Keratinocyte (primary cell): Measurements from ENCODE around the gene DENND1A. TPM values are rescaled to one million over a fixed set of nuclear protein-coding genes. Genes with fewer than 3 reads are reported as not detected.
A peak's percentile ranks its signal among the peaks of the same experiment; 100 is the strongest.

Experiments used
- DNase-seq: peaks from one replicate; pipeline ENCODE4 v3.0.0-alpha.2; 2011; ENCODE audit warnings: low read depth, missing footprints, low spot score
- FAIRE-seq: peaks from 2 replicates; lab custom pipeline; 2011; peaks lifted over from hg19 to GRCh38; lab: Jason Lieb, UNC
- H2AFZ ChIP-seq: 2 replicates; pipeline ENCODE4 v1.6.0; 2012; ENCODE audit warnings: low read length, control low read depth, inconsistent platforms; ENCODE audit not compliant: control insufficient read depth
- H3K27ac ChIP-seq: 2 replicates; pipeline ENCODE4 v1.5.1; 2011; ENCODE audit warnings: low read length; ENCODE audit not compliant: control insufficient read depth, insufficient read depth
- H3K27me3 ChIP-seq: 3 replicates; pipeline ENCODE4 v1.6.0; 2011; ENCODE audit warnings: low read length; ENCODE audit not compliant: control insufficient read depth, insufficient read depth; ENCODE audit errors: extremely low read depth
- H3K36me3 ChIP-seq, 2 experiments: 2 replicates in 1 of 2; 3 replicates in 1 of 2; pipeline ENCODE4 v1.5.1; 2011; ENCODE audit warnings: low read length in 2 of 2, mild to moderate bottlenecking in 1 of 2; ENCODE audit not compliant: control insufficient read depth in 2 of 2, insufficient read depth in 2 of 2; ENCODE audit errors: extremely low read depth in 1 of 2
- H3K4me1 ChIP-seq: 3 replicates; pipeline ENCODE4 v1.5.1; 2011; ENCODE audit warnings: low read length; ENCODE audit not compliant: control insufficient read depth, insufficient read depth; ENCODE audit errors: extremely low read depth
- H3K4me2 ChIP-seq: 3 replicates; pipeline ENCODE4 v1.6.0; 2011; ENCODE audit warnings: low read depth, low read length; ENCODE audit not compliant: control insufficient read depth, insufficient read depth; ENCODE audit errors: extremely low read depth
- H3K4me3 ChIP-seq, 3 experiments: fragments of 200-600 bp in 1 of 3; sonication (generic) in 1 of 3; 2 replicates in 2 of 3; 3 replicates in 1 of 3; pipeline ENCODE4 v1.5.1; 2011 to 2016; ENCODE audit warnings: low read length in 3 of 3, mild to moderate bottlenecking in 3 of 3, control low read depth in 2 of 3, inconsistent platforms in 1 of 3, low read depth in 1 of 3, mixed read lengths in 1 of 3, mixed run types in 1 of 3, moderate library complexity in 1 of 3; ENCODE audit not compliant: control insufficient read depth in 2 of 3, insufficient read depth in 2 of 3; ENCODE audit errors: extremely low read depth in 1 of 3
- H3K79me2 ChIP-seq: 2 replicates; pipeline ENCODE4 v1.6.0; 2012; ENCODE audit warnings: low read length; ENCODE audit not compliant: control insufficient read depth, insufficient read depth
- H3K9ac ChIP-seq: 3 replicates; pipeline ENCODE4 v1.6.0; 2011; ENCODE audit warnings: low read length; ENCODE audit not compliant: control insufficient read depth, insufficient read depth; ENCODE audit errors: extremely low read depth
- H3K9me1 ChIP-seq: 3 replicates; pipeline ENCODE4 v1.6.0; 2011; ENCODE audit warnings: low read length; ENCODE audit not compliant: control insufficient read depth, insufficient read depth; ENCODE audit errors: extremely low read depth
- H3K9me3 ChIP-seq: 2 replicates; pipeline ENCODE4 v1.5.1; 2012; ENCODE audit warnings: low read depth, low read length; ENCODE audit not compliant: control insufficient read depth
- H4K20me1 ChIP-seq: 3 replicates; pipeline ENCODE4 v1.6.0; 2011; ENCODE audit warnings: low read length; ENCODE audit not compliant: control insufficient read depth, insufficient read depth; ENCODE audit errors: extremely low read depth
- EZH2 ChIP-seq: IDR thresholded peaks from one replicate; pipeline ENCODE4 v1.6.1; 2012; ENCODE audit warnings: inconsistent platforms, mild to moderate bottlenecking, low read length, moderate library complexity
- dilution Hi-C: fragments of 300-500 bp; cut with MboI; formaldehyde crosslinking; loops from one replicate; pipeline ENCODE4 v1.7.0; 2020; ENCODE audit warnings: low sequenced_read_pairs; ENCODE audit not compliant: extremely low pct_ligation_motif_present
- polyA plus RNA-seq, 5 experiments: library from polyadenylated mRNA; depleted of rRNA in 3 of 5; stranded (reverse) in 3 of 5; stranded (forward) in 1 of 5; unstranded in 1 of 5; fragments of >200 nt; gene quantifications; 1 replicate in 1 of 5; 2 replicates in 3 of 5; 3 replicates in 1 of 5; pipeline versions ENCODE4 v1.2.1 to v1.2.3, GENCODE V29; 2011 to 2012; ENCODE audit warnings: missing spikeins in 2 of 5, low read depth in 1 of 5, low replicate concordance in 1 of 5
- TF ChIP-seq, protein P1 (sequence below), 3 experiments: IDR thresholded peaks in 1 of 3; conservative IDR thresholded peaks in 1 of 3; optimal IDR thresholded peaks in 1 of 3; 2 replicates in 2 of 3; 3 replicates in 1 of 3; pipeline versions ENCODE3 to v1.5.1; 2011; ENCODE audit warnings: low read length in 3 of 3, mild to moderate bottlenecking in 3 of 3, moderate library complexity in 2 of 3, control low read depth in 1 of 3, inconsistent platforms in 1 of 3; ENCODE audit not compliant: insufficient read depth in 2 of 3; ENCODE audit errors: extremely low read depth in 1 of 3

Gene DENND1A
- polyA plus RNA-seq, 1 donor (not counting 4 experiments of a cell fraction or from before 2014, with no cell fraction given) = 13.0 TPM

DNA sequence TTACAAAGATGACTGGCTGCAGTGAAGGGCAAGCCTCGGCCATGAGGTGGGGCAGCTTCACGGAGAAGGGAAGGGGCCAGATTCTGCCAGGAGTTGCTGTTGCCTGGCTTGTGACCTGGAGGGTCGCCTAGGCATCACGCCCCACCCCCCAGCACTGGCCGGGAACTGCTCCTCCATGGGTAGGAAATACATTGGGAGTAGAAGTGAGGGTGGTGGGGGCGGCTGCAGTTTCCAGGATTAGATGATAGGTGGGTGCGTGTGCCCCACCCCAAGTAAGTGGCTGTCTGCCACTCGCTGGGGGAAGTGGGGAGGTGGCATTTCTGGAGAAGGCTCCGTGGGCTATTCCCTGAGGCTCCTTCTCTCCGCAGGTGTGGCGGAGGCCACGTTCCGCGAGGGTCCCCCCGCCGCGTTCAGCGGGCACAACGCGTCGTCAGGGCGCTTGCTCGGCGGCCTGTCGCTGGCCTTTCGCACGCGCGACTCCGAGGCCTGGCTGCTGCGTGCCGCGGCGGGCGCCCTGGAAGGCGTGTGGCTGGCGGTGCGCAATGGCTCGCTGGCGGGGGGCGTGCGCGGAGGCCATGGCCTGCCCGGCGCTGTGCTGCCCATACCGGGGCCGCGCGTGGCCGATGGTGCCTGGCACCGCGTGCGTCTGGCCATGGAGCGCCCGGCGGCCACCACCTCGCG is 557.0 kb downstream of the DENND1A start:
- no peak for FAIRE-seq
- H3K27me3 ChIP-seq = peaks cover 68% of the 10 kb centered on the region
- dilution Hi-C loops = no loop called here

DNA sequence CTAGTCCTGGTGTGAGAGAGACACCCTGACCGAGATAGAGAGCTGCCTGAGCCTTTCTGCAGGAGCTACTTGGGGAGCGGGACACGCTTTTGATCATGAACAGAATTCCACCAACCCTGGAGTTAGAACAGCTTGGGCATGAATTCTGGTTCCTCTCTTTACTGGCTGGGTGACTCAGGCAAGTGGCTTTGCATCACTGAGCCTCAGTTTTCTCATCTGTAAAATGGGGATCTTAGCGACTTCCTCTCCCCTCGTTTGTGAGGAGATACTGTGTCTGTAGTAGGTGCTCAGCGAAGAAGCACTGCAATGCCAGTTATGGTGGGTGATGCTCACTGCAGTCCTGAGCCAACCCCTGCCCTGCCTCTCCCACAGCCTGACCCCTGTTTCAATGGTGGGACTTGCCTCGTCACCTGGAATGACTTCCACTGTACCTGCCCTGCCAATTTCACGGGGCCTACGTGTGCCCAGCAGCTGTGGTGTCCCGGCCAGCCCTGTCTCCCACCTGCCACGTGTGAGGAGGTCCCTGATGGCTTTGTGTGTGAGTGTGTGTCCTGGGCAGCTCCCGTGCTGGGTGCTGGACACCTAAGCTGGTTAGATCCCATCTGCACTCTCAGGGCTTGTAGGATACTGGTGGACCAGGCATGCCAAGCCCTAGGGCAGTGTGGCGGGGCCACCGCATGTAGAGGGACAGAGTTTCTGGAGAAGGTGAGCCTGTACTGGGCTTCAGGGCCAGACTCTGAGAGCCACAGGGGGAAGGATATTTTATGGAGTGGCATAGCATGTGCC is 557.9 kb downstream of the DENND1A start:
- Histone ChIP-seq H3K9me1 (no peaks in the 10 kb centered on the region), H3K9me3 (no peaks in the 10 kb centered on the region), H3K4me3 (no peak overlapping the region), H3K79me2 (no peaks in the 10 kb centered on the region), H3K27ac (no peak overlapping the region), H4K20me1 (no peaks in the 10 kb centered on the region), H3K27me3 (peaks cover 68% of the 10 kb centered on the region), H3K4me2 (no peak overlapping the region), H3K4me1 (no peaks in the 10 kb centered on the region), H3K9ac (no peak overlapping the region), H3K36me3 (no peaks in the 10 kb centered on the region), H2AFZ (no peak overlapping the region)
- dilution Hi-C loops = no loop called here
- FAIRE-seq (no peak), DNase-seq (no peak)
- TF ChIP-seq, protein P1, sequence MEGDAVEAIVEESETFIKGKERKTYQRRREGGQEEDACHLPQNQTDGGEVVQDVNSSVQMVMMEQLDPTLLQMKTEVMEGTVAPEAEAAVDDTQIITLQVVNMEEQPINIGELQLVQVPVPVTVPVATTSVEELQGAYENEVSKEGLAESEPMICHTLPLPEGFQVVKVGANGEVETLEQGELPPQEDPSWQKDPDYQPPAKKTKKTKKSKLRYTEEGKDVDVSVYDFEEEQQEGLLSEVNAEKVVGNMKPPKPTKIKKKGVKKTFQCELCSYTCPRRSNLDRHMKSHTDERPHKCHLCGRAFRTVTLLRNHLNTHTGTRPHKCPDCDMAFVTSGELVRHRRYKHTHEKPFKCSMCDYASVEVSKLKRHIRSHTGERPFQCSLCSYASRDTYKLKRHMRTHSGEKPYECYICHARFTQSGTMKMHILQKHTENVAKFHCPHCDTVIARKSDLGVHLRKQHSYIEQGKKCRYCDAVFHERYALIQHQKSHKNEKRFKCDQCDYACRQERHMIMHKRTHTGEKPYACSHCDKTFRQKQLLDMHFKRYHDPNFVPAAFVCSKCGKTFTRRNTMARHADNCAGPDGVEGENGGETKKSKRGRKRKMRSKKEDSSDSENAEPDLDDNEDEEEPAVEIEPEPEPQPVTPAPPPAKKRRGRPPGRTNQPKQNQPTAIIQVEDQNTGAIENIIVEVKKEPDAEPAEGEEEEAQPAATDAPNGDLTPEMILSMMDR (optimal IDR thresholded peaks at IDR 0.05 in 1 of 3, IDR thresholded peaks at IDR 0.05 in 1 of 3, conservative IDR thresholded peaks at IDR 0.05 in 1 of 3; ENCODE audit: extremely low read depth in 1 of 3, insufficient read depth in 2 of 3, low read length in 3 of 3) = no peak
- peak; percentile 18 for TF ChIP-seq EZH2

More for the DNA sequence above, 557.0 kb downstream of the DENND1A start:
- Histone ChIP-seq H3K36me3 (no peaks in the 10 kb centered on the region), H3K9me3 (no peaks in the 10 kb centered on the region), H3K4me2 (no peak overlapping the region), H3K79me2 (no peaks in the 10 kb centered on the region), H2AFZ (no peak overlapping the region), H3K9ac (no peak overlapping the region), H3K4me1 (no peaks in the 10 kb centered on the region), H3K27ac (no peak overlapping the region), H3K4me3 (no peak overlapping the region), H3K9me1 (no peaks in the 10 kb centered on the region), H4K20me1 (no peaks in the 10 kb centered on the region)
- no peak for DNase-seq
- TF ChIP-seq, protein P1 (optimal IDR thresholded peaks at IDR 0.05 in 1 of 3, IDR thresholded peaks at IDR 0.05 in 1 of 3, conservative IDR thresholded peaks at IDR 0.05 in 1 of 3; ENCODE audit: extremely low read depth in 1 of 3, insufficient read depth in 2 of 3, low read length in 3 of 3) = no peak
- peak; percentile 23 for TF ChIP-seq EZH2
